SK-N-SH treated with all-trans-retinoic acid at 6 μM for 48 hours (cell line): ENCODE measurements around the gene UGGT1.

ENCODE experiments used
- ARNTL ChIP-seq: fragments of 450-650 bp; formaldehyde crosslinking; IDR thresholded peaks from 2 replicates; pipeline ENCODE4 v1.5.0; 2020; ENCODE audit warnings: low read depth, mild to moderate bottlenecking, moderate library complexity, borderline replicate concordance
- BACH2 ChIP-seq: fragments of 250-450 bp; sonication (Bioruptor Pico); IDR thresholded peaks from 2 replicates; pipeline ENCODE4 v1.9.0; 2021; ENCODE audit warnings: mild to moderate bottlenecking, borderline replicate concordance
- GLIS3 ChIP-seq: fragments of 250-450 bp; sonication (Bioruptor Pico); IDR thresholded peaks from 2 replicates; pipeline ENCODE4 v1.5.0; 2020; ENCODE audit warnings: mild to moderate bottlenecking, moderate library complexity
- TOX ChIP-seq: fragments of 250-450 bp; sonication (Bioruptor Pico); IDR thresholded peaks from 2 replicates; pipeline ENCODE4 v1.8.0; 2021; ENCODE audit warnings: mild to moderate bottlenecking, moderate library complexity, borderline replicate concordance
- ZFP3 ChIP-seq: fragments of 250-450 bp; sonication (Bioruptor Pico); IDR thresholded peaks from 2 replicates; pipeline ENCODE4 v1.5.0; 2020; ENCODE audit warnings: mild to moderate bottlenecking, moderate library complexity
- ZNF565 ChIP-seq: fragments of 450-650 bp; formaldehyde crosslinking; conservative IDR thresholded peaks from 2 replicates; pipeline ENCODE4 v1.5.0; 2020; ENCODE audit warnings: low read depth, mild to moderate bottlenecking, moderate library complexity
- TF ChIP-seq, protein P1 (sequence below): fragments of 250-450 bp; sonication (Bioruptor Pico); IDR thresholded peaks from 2 replicates; pipeline ENCODE4 v1.5.1; 2020; ENCODE audit warnings: low read depth, mild to moderate bottlenecking, moderate library complexity

DNA sequence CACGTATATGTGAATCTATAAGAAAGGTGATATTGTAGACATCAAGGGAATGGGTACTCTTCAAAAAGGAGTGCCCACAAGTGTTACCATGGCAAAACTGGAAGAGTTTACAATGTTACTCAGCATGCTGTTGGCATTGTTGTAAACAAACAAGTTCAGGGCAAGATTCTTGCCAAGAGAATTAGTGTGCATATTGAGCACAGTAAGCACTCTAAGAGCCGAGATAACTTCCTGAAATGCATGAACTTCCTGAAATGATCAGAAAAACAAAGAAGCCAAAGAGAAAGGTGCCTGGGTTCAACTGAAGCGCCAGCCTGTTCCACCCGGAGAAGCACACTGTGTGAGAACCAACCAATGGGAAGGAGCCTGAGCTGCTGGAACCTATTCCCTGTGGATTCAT, 126.7 kb downstream of the UGGT1 start:
- TF ChIP-seq TOX (CRISPR knock-in tag): no peak
- no peak for TF ChIP-seq ARNTL (CRISPR knock-in tag)
- no peak for TF ChIP-seq ZNF565 (CRISPR knock-in tag)
- no peak for TF ChIP-seq BACH2 (CRISPR knock-in tag)
- TF ChIP-seq, protein P1, sequence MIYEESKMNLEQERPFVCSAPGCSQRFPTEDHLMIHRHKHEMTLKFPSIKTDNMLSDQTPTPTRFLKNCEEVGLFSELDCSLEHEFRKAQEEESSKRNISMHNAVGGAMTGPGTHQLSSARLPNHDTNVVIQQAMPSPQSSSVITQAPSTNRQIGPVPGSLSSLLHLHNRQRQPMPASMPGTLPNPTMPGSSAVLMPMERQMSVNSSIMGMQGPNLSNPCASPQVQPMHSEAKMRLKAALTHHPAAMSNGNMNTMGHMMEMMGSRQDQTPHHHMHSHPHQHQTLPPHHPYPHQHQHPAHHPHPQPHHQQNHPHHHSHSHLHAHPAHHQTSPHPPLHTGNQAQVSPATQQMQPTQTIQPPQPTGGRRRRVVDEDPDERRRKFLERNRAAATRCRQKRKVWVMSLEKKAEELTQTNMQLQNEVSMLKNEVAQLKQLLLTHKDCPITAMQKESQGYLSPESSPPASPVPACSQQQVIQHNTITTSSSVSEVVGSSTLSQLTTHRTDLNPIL: no peak
- no peak for TF ChIP-seq GLIS3
- no peak for TF ChIP-seq ZFP3
